PC-3 (cell line): ENCODE data around the gene TNFRSF17.

ENCODE experiments used
- CTCF ChIP-seq: fragments of 300-600 bp; sonication (generic); conservative IDR thresholded peaks from 2 replicates; pipeline ENCODE4 v1.5.1; 2017; ENCODE audit warnings: antibody characterized with exemption, low read depth, mild to moderate bottlenecking, low read length
- EZH2 ChIP-seq: fragments of 300-600 bp; sonication (generic); IDR thresholded peaks from one replicate; pipeline ENCODE4 v1.6.1; 2017; ENCODE audit warnings: antibody characterized with exemption, mild to moderate bottlenecking, low read length; ENCODE audit not compliant: unreplicated experiment
- EZH2phosphoT487 ChIP-seq: fragments of 300-600 bp; sonication (generic); IDR thresholded peaks from 2 replicates; pipeline ENCODE4 v1.6.1; 2018; ENCODE audit warnings: mild to moderate bottlenecking, antibody characterized with exemption, low read length, borderline replicate concordance

- no peak for TF ChIP-seq CTCF
- TF ChIP-seq EZH2phosphoT487, result no peak
- no peak for TF ChIP-seq EZH2
Observed at GRCh38 chr16:11980136-11980844, 15.3 kb downstream of the TNFRSF17 start.
